Loucy (cell line): ENCODE measurements around the gene SLC12A2.

Experiments used
- H2AFZ ChIP-seq: fragments of 200-600 bp; sonication (generic); 2 replicates; pipeline ENCODE4 v1.6.0; 2016; ENCODE audit warnings: antibody characterized with exemption, mild to moderate bottlenecking, low read length, moderate library complexity
- H3F3A ChIP-seq: fragments of 200-600 bp; 2 replicates; pipeline ENCODE4 v1.6.0; 2016; ENCODE audit warnings: antibody characterized with exemption, low read depth, mild to moderate bottlenecking
- H3K27me3 ChIP-seq: fragments of 200-600 bp; sonication (generic); 2 replicates; pipeline ENCODE4 v1.6.1; 2014; ENCODE audit warnings: low read length, mild to moderate bottlenecking; ENCODE audit not compliant: insufficient read depth, poor library complexity, severe bottlenecking
- H3K36me3 ChIP-seq: fragments of 200-600 bp; sonication (generic); 2 replicates; pipeline ENCODE4 v1.6.1; 2016; ENCODE audit warnings: low read length; ENCODE audit not compliant: insufficient read depth
- H3K4me1 ChIP-seq: fragments of 200-600 bp; sonication (generic); 2 replicates; pipeline ENCODE4 v1.5.1; 2014; ENCODE audit warnings: low read length, mild to moderate bottlenecking; ENCODE audit not compliant: insufficient read depth, poor library complexity, severe bottlenecking
- H3K4me2 ChIP-seq: fragments of 200-600 bp; sonication (generic); 2 replicates; pipeline ENCODE4 v1.6.0; 2014; ENCODE audit warnings: antibody characterized with exemption, low read length, low read depth, mild to moderate bottlenecking; ENCODE audit not compliant: poor library complexity, severe bottlenecking
- H3K4me3 ChIP-seq: fragments of 200-600 bp; sonication (generic); 2 replicates; pipeline ENCODE4 v1.5.1; 2014; ENCODE audit warnings: low read length, mild to moderate bottlenecking, mixed read lengths; ENCODE audit not compliant: poor library complexity, severe bottlenecking
- H3K79me2 ChIP-seq: fragments of 200-600 bp; sonication (generic); 2 replicates; pipeline ENCODE4 v1.6.1; 2014; ENCODE audit warnings: low read length; ENCODE audit not compliant: insufficient read depth
- H3K9ac ChIP-seq: fragments of 200-600 bp; sonication (generic); 2 replicates; pipeline ENCODE4 v1.6.0; 2014; ENCODE audit warnings: mild to moderate bottlenecking, low read depth, low read length, moderate library complexity; ENCODE audit not compliant: poor library complexity, severe bottlenecking
- H3K9me2 ChIP-seq: fragments of 200-600 bp; sonication (generic); replicated peaks from 2 replicates; pipeline ENCODE4 v1.6.1; 2016; ENCODE audit warnings: low read depth, low read length, mixed read lengths
- H3K9me3 ChIP-seq: fragments of 200-600 bp; sonication (generic); 2 replicates; pipeline ENCODE4 v1.6.1; 2014; ENCODE audit warnings: mild to moderate bottlenecking, antibody characterized with exemption, low read length, low read depth; ENCODE audit not compliant: insufficient read depth
- H4K20me1 ChIP-seq: fragments of 200-600 bp; sonication (generic); 2 replicates; pipeline ENCODE4 v1.6.0; 2014; ENCODE audit warnings: antibody characterized with exemption, low read length, mild to moderate bottlenecking; ENCODE audit not compliant: insufficient read depth, poor library complexity, severe bottlenecking
- CTCF ChIP-seq: fragments of 200-600 bp; sonication (generic); conservative IDR thresholded peaks from 2 replicates; pipeline ENCODE4 v1.5.1; 2014; ENCODE audit warnings: mild to moderate bottlenecking, antibody characterized with exemption, low read length
- EZH2phosphoT487 ChIP-seq: fragments of 200-600 bp; IDR thresholded peaks from 2 replicates; pipeline ENCODE4 v1.6.1; 2018; ENCODE audit warnings: antibody characterized with exemption, mild to moderate bottlenecking, moderate library complexity, borderline replicate concordance

Gene SLC12A2

GRCh38 chr5:128225245-128226030 is 141.9 kb downstream of the SLC12A2 start:
- no peaks in the 10 kb centered on the region for H3K9me3 ChIP-seq
- H3K4me2 ChIP-seq: no peak overlapping the region
- H4K20me1 ChIP-seq: no peaks in the 10 kb centered on the region
- no peaks in the 10 kb centered on the region for H3K36me3 ChIP-seq
- H3K9ac ChIP-seq: no peak overlapping the region
- no peaks in the 10 kb centered on the region for H3K4me1 ChIP-seq
- TF ChIP-seq EZH2phosphoT487: no peak
- TF ChIP-seq CTCF: no peak
- H3K27me3 ChIP-seq: no peaks in the 10 kb centered on the region
- no peaks in the 10 kb centered on the region for H3K79me2 ChIP-seq
- no peak overlapping the region for H2AFZ ChIP-seq
- no peak overlapping the region for H3K4me3 ChIP-seq
- H3F3A ChIP-seq: no peaks in the 10 kb centered on the region
- H3K9me2 ChIP-seq: no peaks in the 10 kb centered on the region

GRCh38 chr5:128228008-128228407 is 144.4 kb downstream of the SLC12A2 start:
- Histone ChIP-seq H3K4me1 (no peaks in the 10 kb centered on the region), H3K36me3 (no peaks in the 10 kb centered on the region), H3K4me2 (no peak overlapping the region), H2AFZ (no peak overlapping the region), H3K9me3 (no peaks in the 10 kb centered on the region), H3K9me2 (no peaks in the 10 kb centered on the region), H4K20me1 (no peaks in the 10 kb centered on the region), H3F3A (no peaks in the 10 kb centered on the region), H3K4me3 (no peak overlapping the region), H3K27me3 (no peaks in the 10 kb centered on the region), H3K9ac (no peak overlapping the region), H3K79me2 (no peaks in the 10 kb centered on the region)
- no peak for TF ChIP-seq CTCF
- TF ChIP-seq EZH2phosphoT487: no peak

- no peaks in the 10 kb centered on the region for H3K9me3 ChIP-seq
- no peaks in the 10 kb centered on the region for H4K20me1 ChIP-seq
- no peaks in the 10 kb centered on the region for H3K9me2 ChIP-seq
- H3K36me3 ChIP-seq: no peaks in the 10 kb centered on the region
- H3K4me2 ChIP-seq: no peak overlapping the region
- no peaks in the 10 kb centered on the region for H3F3A ChIP-seq
- no peaks in the 10 kb centered on the region for H3K79me2 ChIP-seq
- H3K27me3 ChIP-seq: no peaks in the 10 kb centered on the region
- H2AFZ ChIP-seq: no peak overlapping the region
- H3K4me1 ChIP-seq: no peaks in the 10 kb centered on the region
- TF ChIP-seq CTCF: no peak
- TF ChIP-seq EZH2phosphoT487: no peak
- no peak overlapping the region for H3K4me3 ChIP-seq
- no peak overlapping the region for H3K9ac ChIP-seq
Observed at GRCh38 chr5:128228521-128228920, 145.0 kb downstream of the SLC12A2 start.
